ENCODE results near the gene PCDHGB2. TPM values are rescaled to one million over a fixed set of nuclear protein-coding genes. Genes with fewer than 3 reads are reported as not detected.
"Not testable (repeated sequence)": the region's sequence is repeated elsewhere in the genome, so short reads cannot be mapped to it uniquely, and the experiment has no call there.

PCDHGB2 gene
- polyA plus RNA-seq, 4 donors = 3.4 to 4.7 (median 3.9) TPM

GRCh38 chr5:141383345-141383744 lies 23.6 kb downstream of the PCDHGB2 start:
- no peak for DNase-seq (ENCODE audit: low read depth in 4 of 4, low spot score in 3 of 4)

- no peak for DNase-seq (ENCODE audit: low read depth in 4 of 4, low spot score in 3 of 4)
Measured at GRCh38 chr5:141384471-141385267, 24.9 kb downstream of the PCDHGB2 start.

GRCh38 chr5:141387557-141388311 lies 27.9 kb downstream of the PCDHGB2 start, which contains the start of gene PCDHGB4:
TSS of gene PCDHGB4 (plus strand) at chr5:141387698. CDS start at chr5:141387885, 187 bp downstream.
- not testable (repeated sequence) for DNase-seq (ENCODE audit: low read depth in 4 of 4, low spot score in 3 of 4)

GRCh38 chr5:141388661-141389060 lies 28.9 kb downstream of the PCDHGB2 start:
- no peak for DNase-seq (ENCODE audit: low read depth in 4 of 4, low spot score in 3 of 4)

- DNase-seq (ENCODE audit: low read depth in 4 of 4, low spot score in 3 of 4) = no peak
Measured at GRCh38 chr5:141389153-141390042, 29.6 kb downstream of the PCDHGB2 start.

GRCh38 chr5:141392429-141393198 lies 32.8 kb downstream of the PCDHGB2 start, which contains the start of gene PCDHGA8:
TSS of gene PCDHGA8 (plus strand) at chr5:141392633. CDS start at chr5:141392814, 181 bp downstream.
- no peak for DNase-seq (ENCODE audit: low read depth in 4 of 4, low spot score in 3 of 4)

- DNase-seq (ENCODE audit: low read depth in 4 of 4, low spot score in 3 of 4) = no peak
Measured at GRCh38 chr5:141393267-141393666, 33.5 kb downstream of the PCDHGB2 start.

- not testable (repeated sequence) for DNase-seq (ENCODE audit: low read depth in 4 of 4, low spot score in 3 of 4)
Measured at GRCh38 chr5:141394401-141395187, 34.8 kb downstream of the PCDHGB2 start.

GRCh38 chr5:141397756-141398551 lies 38.2 kb downstream of the PCDHGB2 start, which contains the start of gene PCDHGB5:
TSS of gene PCDHGB5 (plus strand) at chr5:141397947. CDS start at chr5:141398128, 181 bp downstream.
- not testable (repeated sequence) for DNase-seq (ENCODE audit: low read depth in 4 of 4, low spot score in 3 of 4)

- no peak for DNase-seq (ENCODE audit: low read depth in 4 of 4, low spot score in 3 of 4)
Measured at GRCh38 chr5:141398608-141399007, 38.8 kb downstream of the PCDHGB2 start.

GRCh38 chr5:141399555-141400258 lies 39.9 kb downstream of the PCDHGB2 start:
- DNase-seq (ENCODE audit: low read depth in 4 of 4, low spot score in 3 of 4) = no peak

- DNase-seq (ENCODE audit: low read depth in 4 of 4, low spot score in 3 of 4) = no peak
Measured at GRCh38 chr5:141402553-141403243, 42.9 kb downstream of the PCDHGB2 start, which contains the start of gene PCDHGA9. TSS of gene PCDHGA9 (plus strand) at chr5:141402778. CDS start at chr5:141402953, 175 bp downstream.

- DNase-seq (ENCODE audit: low read depth in 4 of 4, low spot score in 3 of 4) = no peak
Measured at GRCh38 chr5:141403387-141403786, 43.6 kb downstream of the PCDHGB2 start.

GRCh38 chr5:141407790-141408505 lies 48.2 kb downstream of the PCDHGB2 start, which contains the start of gene PCDHGB6:
TSS of gene PCDHGB6 (plus strand) at chr5:141408021. CDS start at chr5:141408203, 182 bp downstream.
- not testable (repeated sequence) for DNase-seq (ENCODE audit: low read depth in 4 of 4, low spot score in 3 of 4)

GRCh38 chr5:141409598-141410306 lies 50.0 kb downstream of the PCDHGB2 start:
- no peak for DNase-seq (ENCODE audit: low read depth in 4 of 4, low spot score in 3 of 4)

Measured in right renal pelvis (tissue), 4 donors.